HG02798 (cell line): ENCODE results near the gene ATP6V1F.

ENCODE experiments used
- ATAC-seq: cut with Tn5 transposase; IDR thresholded peaks from one replicate; pipeline ENCODE4 v1.9.1; 2021; ENCODE audit warnings: mild to moderate bottlenecking; ENCODE audit not compliant: unreplicated experiment, poor library complexity

The ATP6V1F gene

GRCh38 chr7:128893251-128894100 is 30.8 kb downstream of the ATP6V1F start:
- ATAC-seq: no peak

- no peak for ATAC-seq
These were observed 31.4 kb downstream of the ATP6V1F start for GRCh38 chr7:128894101-128894440.

- no peak for ATAC-seq
These were observed 32.7 kb downstream of the ATP6V1F start for GRCh38 chr7:128895320-128895719.

- no peak for ATAC-seq
These were observed 36.7 kb downstream of the ATP6V1F start for GRCh38 chr7:128899392-128899791.

GRCh38 chr7:128900237-128900636 is 37.6 kb downstream of the ATP6V1F start:
- no peak for ATAC-seq

- no peak for ATAC-seq
These were observed 40.3 kb downstream of the ATP6V1F start for GRCh38 chr7:128902761-128903585.

GRCh38 chr7:128903621-128904361 is 41.1 kb downstream of the ATP6V1F start:
- ATAC-seq: no peak

- peak; percentile 51 for ATAC-seq
These were observed 41.9 kb downstream of the ATP6V1F start for GRCh38 chr7:128904381-128905197.

GRCh38 chr7:128906001-128906765 is 43.5 kb downstream of the ATP6V1F start:
- no peak for ATAC-seq

GRCh38 chr7:128906766-128907559 is 44.3 kb downstream of the ATP6V1F start:
- ATAC-seq: no peak

GRCh38 chr7:128908750-128909624 is 46.3 kb downstream of the ATP6V1F start:
- ATAC-seq: no peak

GRCh38 chr7:128909625-128910568 is 47.2 kb downstream of the ATP6V1F start:
- ATAC-seq: no peak

- no peak for ATAC-seq
These were observed 47.9 kb downstream of the ATP6V1F start, which contains the start of gene KCP for GRCh38 chr7:128910569-128910945. Gene KCP, minus strand, starts transcription at chr7:128910709. Its CDS starts 33 bp downstream, at chr7:128910676.

- no peak for ATAC-seq
These were observed 48.9 kb downstream of the ATP6V1F start for GRCh38 chr7:128911423-128912031.

- ATAC-seq: no peak
These were observed 49.6 kb downstream of the ATP6V1F start for GRCh38 chr7:128912281-128912680.
